HG02852 (cell line): ENCODE data around the gene CGN.

Experiments used
- ATAC-seq: cut with Tn5 transposase; IDR thresholded peaks from one replicate; pipeline ENCODE4 v1.9.1; 2021; ENCODE audit warnings: mild to moderate bottlenecking, moderate library complexity; ENCODE audit not compliant: unreplicated experiment

Gene CGN

GRCh38 chr1:151584780-151585179, 73.6 kb downstream of the CGN start:
- ATAC-seq: no peak

- no peak for ATAC-seq
Observed at GRCh38 chr1:151585622-151586021, 74.4 kb downstream of the CGN start.
